ENCODE data around the gene EMC1. TPM values are rescaled to one million over a fixed set of nuclear protein-coding genes. Genes with fewer than 3 reads are reported as not detected.

The EMC1 gene
- total and polyA plus RNA-seq, 3 experiments from 2014 or later: 24.7 to 58.2 (median 57.0) TPM

DNA sequence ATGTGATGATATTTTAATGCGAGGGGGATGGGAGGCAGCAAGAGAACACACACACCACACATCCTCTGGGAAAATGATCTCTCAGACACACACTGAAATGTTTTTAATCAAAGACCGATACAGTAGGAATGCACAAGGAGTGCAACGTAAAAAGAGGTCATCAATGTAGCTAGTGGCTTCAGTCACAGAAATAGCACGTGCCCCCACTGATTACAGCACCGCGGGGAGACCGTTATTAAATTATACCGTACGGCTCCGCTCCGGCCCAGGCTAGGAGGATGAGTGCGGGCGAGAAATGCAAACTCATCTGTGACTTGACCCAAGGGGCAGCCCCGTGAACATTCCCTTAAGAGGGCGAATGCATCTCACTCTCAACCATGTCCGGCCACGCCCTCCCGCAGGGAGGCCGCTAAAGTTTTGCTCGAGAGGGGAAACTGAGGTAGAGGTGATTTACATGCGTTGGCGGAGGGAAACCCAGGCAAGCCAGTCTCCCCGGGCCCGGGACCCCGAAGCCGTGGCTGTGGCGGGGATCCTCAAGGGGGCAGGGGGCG, 41.8 kb downstream of the EMC1 start:
- Mint-ChIP-seq H3K27ac (peak overlapping the region; percentile 89 to 99 (median 96)), H3K4me1 (peaks cover 71 to 93% (median 91%) of the 10 kb centered on the region in 3 donors), H3K9me3 (no peaks in the 10 kb centered on the region), H3K27me3 (peaks cover 0 to 2% of the 10 kb centered on the region in 2 donors), H3K36me3 (peaks cover 0 to 37% (median 9%) of the 10 kb centered on the region in 3 donors), H3K4me3 (peak overlapping the region; percentile 90 to 100 (median 93))
- H3K9me3 ChIP-seq (ENCODE audit: low read length): no peaks in the 10 kb centered on the region
- no peaks in the 10 kb centered on the region for H3K36me3 ChIP-seq (ENCODE audit: insufficient read depth, low read length)
- no peaks in the 10 kb centered on the region for H3K27me3 ChIP-seq (ENCODE audit: insufficient read depth, low read length, poor library complexity, severe bottlenecking)
- peaks cover 50% of the 10 kb centered on the region for H3K4me1 ChIP-seq (ENCODE audit: insufficient read depth, low read length)
- CTCF ChIA-PET: no interaction called here
- DNase-seq: peak in 2 of 5 donors; percentile 14 to 32
- POLR2A ChIA-PET: no interaction called here
- H3K4me3 ChIP-seq (ENCODE audit: low read length): peak overlapping the region; percentile 78
- H3K27ac ChIP-seq (ENCODE audit: low read depth, low read length): peak overlapping the region; percentile 89

DNA sequence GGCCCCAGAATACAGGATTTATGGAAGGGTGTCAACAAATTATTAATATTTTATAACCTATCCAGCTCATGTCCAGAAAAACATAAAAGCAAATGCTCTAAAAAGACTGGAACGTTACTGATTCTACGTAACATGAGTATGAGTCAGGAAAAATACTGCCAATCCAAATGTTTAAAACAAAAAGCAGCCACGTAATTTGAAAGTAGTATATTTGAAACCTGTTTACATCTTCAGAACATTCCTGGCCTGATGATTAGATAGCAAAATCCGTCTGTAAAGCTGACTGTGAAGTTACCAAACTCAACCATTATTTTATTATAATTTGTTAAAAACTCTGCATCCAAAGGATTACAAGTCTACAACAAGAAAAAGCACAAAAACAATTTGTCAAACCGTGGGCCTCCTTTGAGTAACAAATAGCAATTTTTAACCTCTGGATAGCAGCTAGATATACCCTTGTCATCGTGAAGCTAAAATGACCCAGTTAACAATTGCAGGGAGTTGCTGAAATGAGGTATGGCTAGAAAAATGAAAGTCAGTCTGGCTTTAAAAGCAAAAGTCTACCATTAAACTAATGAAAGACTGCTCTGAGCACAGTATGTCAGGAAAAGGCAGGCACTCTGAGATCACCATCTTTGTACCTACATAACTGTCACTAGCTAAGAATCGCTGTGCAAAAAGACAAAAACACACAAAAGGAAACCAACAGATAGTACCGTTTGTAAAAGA, 42.5 kb downstream of the EMC1 start:
- peaks cover 0 to 34% (median 9%) of the 10 kb centered on the region in 3 donors for H3K36me3 Mint-ChIP-seq
- POLR2A ChIA-PET: interaction anchor here (1.1 kb wide), 1 partner anchor 10 kb away, joined by 4 read pairs; no protein-coding TSS in a partner anchor
- Histone ChIP-seq H3K4me3 (ENCODE audit: low read length) (peak overlapping the region; percentile 78), H3K36me3 (ENCODE audit: insufficient read depth, low read length) (no peaks in the 10 kb centered on the region), H3K27me3 (ENCODE audit: insufficient read depth, low read length, poor library complexity, severe bottlenecking) (no peaks in the 10 kb centered on the region), H3K9me3 (ENCODE audit: low read length) (no peaks in the 10 kb centered on the region), H3K27ac (ENCODE audit: low read depth, low read length) (peak overlapping the region; percentile 89), H3K4me1 (ENCODE audit: insufficient read depth, low read length) (peaks cover 50% of the 10 kb centered on the region)
- no peak for DNase-seq
- peak overlapping the region; percentile 90 to 100 (median 93) for H3K4me3 Mint-ChIP-seq
- peaks cover 0 to 2% of the 10 kb centered on the region in 2 donors for H3K27me3 Mint-ChIP-seq
- H3K9me3 Mint-ChIP-seq: no peaks in the 10 kb centered on the region
- peaks cover 73 to 93% (median 90%) of the 10 kb centered on the region in 3 donors for H3K4me1 Mint-ChIP-seq
- CTCF ChIA-PET: no interaction called here
- H3K27ac Mint-ChIP-seq: peak overlapping the region; percentile 89 to 99 (median 96)

DNA sequence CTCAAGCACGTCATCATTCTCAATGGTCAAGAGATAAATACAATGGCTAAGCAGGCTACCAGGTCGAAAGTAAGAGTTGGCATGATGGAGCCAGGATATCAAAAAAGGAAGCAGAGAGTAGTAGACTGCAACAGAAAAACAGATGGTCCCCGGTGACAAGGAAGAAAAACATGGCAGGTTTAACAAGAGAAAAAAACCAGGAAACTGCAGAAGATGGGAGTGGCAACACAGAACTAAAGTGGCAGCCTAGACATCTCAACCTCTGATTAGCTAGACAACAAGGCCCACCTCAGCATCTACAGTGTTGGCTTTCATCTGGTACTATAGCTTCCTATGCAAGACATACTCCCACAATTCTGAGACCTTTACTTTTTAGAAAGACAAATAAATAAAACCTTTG, 44.4 kb downstream of the EMC1 start:
- Mint-ChIP-seq H3K4me1 (peaks cover 77 to 91% (median 85%) of the 10 kb centered on the region in 3 donors), H3K27ac (peak overlapping the region in 4 of 8 donors; percentile 5 to 25 (median 16))
- CTCF ChIA-PET: no interaction called here

DNA sequence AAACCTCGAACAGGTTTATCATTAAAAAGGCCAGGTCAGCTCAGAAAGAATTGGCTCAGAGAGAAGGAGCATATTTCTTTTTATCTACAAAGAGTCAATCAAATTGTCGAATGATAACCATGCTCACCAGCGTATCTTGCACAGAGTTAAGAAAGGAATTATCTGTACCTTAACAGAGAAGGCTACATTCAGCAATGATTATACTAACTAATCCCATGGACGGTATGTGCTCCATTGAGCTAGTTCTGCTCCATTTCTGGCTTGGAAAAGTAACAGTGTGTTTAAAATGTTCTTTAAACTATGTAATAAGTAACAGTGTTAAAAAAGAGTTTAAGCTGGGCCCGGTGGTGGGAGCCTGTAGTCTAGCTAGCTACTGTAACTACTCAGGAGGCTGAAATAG, 45.5 kb downstream of the EMC1 start:
- Mint-ChIP-seq H3K9me3 (no peaks in the 10 kb centered on the region), H3K27ac (peak overlapping the region in 3 of 8 donors; percentile 9 to 33 (median 23)), H3K27me3 (peaks cover 0 to 2% of the 10 kb centered on the region in 2 donors), H3K36me3 (peaks cover 0 to 43% (median 10%) of the 10 kb centered on the region in 3 donors), H3K4me3 (peak overlapping the region in 1 of 7 donors; percentile 12), H3K4me1 (peaks cover 71 to 91% (median 77%) of the 10 kb centered on the region in 3 donors)
- H3K27ac ChIP-seq (ENCODE audit: low read depth, low read length): no peak overlapping the region
- peaks cover 8% of the 10 kb centered on the region for H3K36me3 ChIP-seq (ENCODE audit: insufficient read depth, low read length)
- POLR2A ChIA-PET: no interaction called here
- CTCF ChIA-PET: no interaction called here
- no peaks in the 10 kb centered on the region for H3K9me3 ChIP-seq (ENCODE audit: low read length)
- no peaks in the 10 kb centered on the region for H3K27me3 ChIP-seq (ENCODE audit: insufficient read depth, low read length, poor library complexity, severe bottlenecking)
- peaks cover 38% of the 10 kb centered on the region for H3K4me1 ChIP-seq (ENCODE audit: insufficient read depth, low read length)
- no peak overlapping the region for H3K4me3 ChIP-seq (ENCODE audit: low read length)
- DNase-seq: no peak

More for the DNA sequence above, 44.4 kb downstream of the EMC1 start:
- H3K36me3 Mint-ChIP-seq: peaks cover 0 to 34% (median 7%) of the 10 kb centered on the region in 3 donors
- Histone ChIP-seq H3K4me1 (ENCODE audit: insufficient read depth, low read length) (peaks cover 49% of the 10 kb centered on the region), H3K4me3 (ENCODE audit: low read length) (no peak overlapping the region), H3K9me3 (ENCODE audit: low read length) (no peaks in the 10 kb centered on the region), H3K27ac (ENCODE audit: low read depth, low read length) (no peak overlapping the region), H3K36me3 (ENCODE audit: insufficient read depth, low read length) (no peaks in the 10 kb centered on the region), H3K27me3 (ENCODE audit: insufficient read depth, low read length, poor library complexity, severe bottlenecking) (no peaks in the 10 kb centered on the region)
- POLR2A ChIA-PET: interaction anchor here (0.7 kb wide), 1 partner anchor 132 kb away, joined by 3 read pairs; no protein-coding TSS in a partner anchor
- peaks cover 0 to 2% of the 10 kb centered on the region in 2 donors for H3K27me3 Mint-ChIP-seq
- no peak for DNase-seq
- no peaks in the 10 kb centered on the region for H3K9me3 Mint-ChIP-seq
- H3K4me3 Mint-ChIP-seq: peak overlapping the region in 6 of 7 donors; percentile 4 to 70 (median 19)

DNA sequence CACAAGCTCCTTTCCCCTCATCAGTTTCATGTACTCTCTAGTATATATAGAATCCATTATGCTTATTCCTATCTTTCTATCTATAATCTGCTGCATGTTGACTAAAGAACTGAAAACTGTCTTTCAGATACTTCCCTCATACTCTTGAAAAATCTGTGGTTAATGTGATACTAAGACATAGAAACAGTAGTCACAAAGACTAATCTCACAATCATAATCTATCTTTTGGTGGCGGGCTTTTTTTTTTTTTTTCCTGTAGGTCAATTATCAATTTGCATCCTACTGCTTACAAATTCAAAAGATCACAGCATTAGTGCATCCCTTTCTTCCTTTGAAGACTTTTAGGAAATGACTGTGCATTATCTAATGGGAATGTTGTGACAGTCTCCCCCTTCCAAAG, 45.9 kb downstream of the EMC1 start:
- H3K9me3 ChIP-seq (ENCODE audit: low read length): no peaks in the 10 kb centered on the region
- H3K4me1 Mint-ChIP-seq: peaks cover 67 to 90% (median 73%) of the 10 kb centered on the region in 3 donors
- ChIA-PET CTCF (no interaction called here), POLR2A (interaction anchor here (0.7 kb wide), 1 partner anchor 1581 kb away, joined by 4 read pairs; no protein-coding TSS in a partner anchor)
- DNase-seq: no peak
- no peaks in the 10 kb centered on the region for H3K27me3 ChIP-seq (ENCODE audit: insufficient read depth, low read length, poor library complexity, severe bottlenecking)
- peaks cover 10% of the 10 kb centered on the region for H3K36me3 ChIP-seq (ENCODE audit: insufficient read depth, low read length)
- H3K4me1 ChIP-seq (ENCODE audit: insufficient read depth, low read length): peaks cover 37% of the 10 kb centered on the region
- no peaks in the 10 kb centered on the region for H3K9me3 Mint-ChIP-seq
- H3K36me3 Mint-ChIP-seq: peaks cover 0 to 43% (median 10%) of the 10 kb centered on the region in 3 donors
- H3K27me3 Mint-ChIP-seq: peaks cover 0 to 2% of the 10 kb centered on the region in 2 donors
- H3K27ac Mint-ChIP-seq: peak overlapping the region in 3 of 8 donors; percentile 10 to 56 (median 33)
- H3K4me3 ChIP-seq (ENCODE audit: low read length): no peak overlapping the region
- H3K27ac ChIP-seq (ENCODE audit: low read depth, low read length): no peak overlapping the region
- peak overlapping the region in 1 of 7 donors; percentile 12 for H3K4me3 Mint-ChIP-seq

DNA sequence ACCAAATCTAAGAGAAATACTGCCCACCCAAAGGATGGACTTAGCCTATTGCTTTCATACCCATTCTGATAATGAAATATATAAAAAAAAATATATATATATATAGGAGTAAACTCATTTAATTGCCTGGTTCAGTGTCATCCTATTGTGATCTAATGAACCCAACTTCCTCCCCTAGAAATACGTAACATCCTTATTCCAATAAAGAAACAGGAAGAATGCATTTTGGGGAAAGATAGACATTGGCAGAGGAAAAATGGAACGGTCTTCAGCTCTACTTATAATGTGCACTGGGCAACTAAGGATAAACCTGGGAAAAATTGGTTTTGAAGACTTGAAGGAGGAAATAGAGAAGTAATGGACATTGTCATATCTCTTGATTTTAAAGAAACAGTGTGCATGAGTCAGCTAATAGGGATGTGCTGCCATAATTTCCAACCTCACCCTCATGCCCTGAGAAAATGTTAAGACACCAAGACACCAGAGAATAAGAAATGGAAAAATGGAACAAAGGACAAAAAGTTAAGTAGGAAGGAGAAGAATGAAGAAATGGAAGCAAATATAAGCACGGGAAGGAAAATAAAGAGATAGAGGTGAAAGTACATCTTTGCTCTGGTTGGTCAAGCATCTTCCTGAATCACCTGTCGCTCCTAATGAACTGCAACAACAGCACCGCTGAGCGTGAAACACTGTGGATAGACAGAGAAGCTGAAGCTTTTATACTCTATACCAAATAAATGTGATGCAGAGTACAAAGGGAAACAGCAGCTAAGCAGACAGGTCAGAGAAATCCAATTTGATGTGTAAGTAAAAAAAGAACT, 46.7 kb downstream of the EMC1 start:
- peaks cover 16% of the 10 kb centered on the region for H3K36me3 ChIP-seq (ENCODE audit: insufficient read depth, low read length)

DNA sequence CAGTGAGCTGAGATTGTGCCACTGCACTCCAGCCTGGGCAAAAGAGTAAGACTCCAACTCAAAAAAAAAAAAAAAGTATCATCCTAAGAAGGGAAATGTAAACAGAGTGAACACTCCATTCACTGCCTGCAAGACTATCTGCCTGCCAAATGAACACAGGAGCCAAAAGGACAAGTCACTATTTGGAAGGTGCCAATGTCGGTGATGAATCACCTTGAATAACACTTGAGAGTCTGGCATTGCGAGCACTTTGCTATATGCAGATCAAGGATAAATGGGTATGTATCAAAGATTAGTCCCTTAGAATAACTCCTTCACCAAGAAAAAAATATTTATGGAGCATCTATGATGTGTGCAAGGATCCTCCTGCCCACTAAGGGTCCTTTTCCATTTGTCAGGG, 47.9 kb downstream of the EMC1 start:
- Mint-ChIP-seq H3K4me3 (no peak overlapping the region), H3K4me1 (peaks cover 52 to 83% (median 60%) of the 10 kb centered on the region in 3 donors), H3K9me3 (no peaks in the 10 kb centered on the region), H3K27me3 (no peaks in the 10 kb centered on the region), H3K36me3 (peaks cover 0 to 52% (median 15%) of the 10 kb centered on the region in 3 donors), H3K27ac (peak overlapping the region in 1 of 8 donors; percentile 65)
- Histone ChIP-seq H3K27me3 (ENCODE audit: insufficient read depth, low read length, poor library complexity, severe bottlenecking) (no peaks in the 10 kb centered on the region), H3K4me3 (ENCODE audit: low read length) (no peak overlapping the region), H3K4me1 (ENCODE audit: insufficient read depth, low read length) (peaks cover 28% of the 10 kb centered on the region), H3K9me3 (ENCODE audit: low read length) (no peaks in the 10 kb centered on the region), H3K36me3 (ENCODE audit: insufficient read depth, low read length) (peaks cover 25% of the 10 kb centered on the region), H3K27ac (ENCODE audit: low read depth, low read length) (no peak overlapping the region)
- CTCF ChIA-PET: no interaction called here
- POLR2A ChIA-PET: no interaction called here
- DNase-seq: no peak

More for the DNA sequence above, 46.7 kb downstream of the EMC1 start:
- H3K27me3 ChIP-seq (ENCODE audit: insufficient read depth, low read length, poor library complexity, severe bottlenecking): no peaks in the 10 kb centered on the region
- Mint-ChIP-seq H3K36me3 (peaks cover 0 to 46% (median 10%) of the 10 kb centered on the region in 3 donors), H3K4me1 (peaks cover 64 to 90% (median 68%) of the 10 kb centered on the region in 3 donors), H3K4me3 (peak overlapping the region in 2 of 7 donors; percentile 16 to 29), H3K27me3 (no peaks in the 10 kb centered on the region), H3K27ac (peak overlapping the region in 4 of 8 donors; percentile 12 to 56 (median 34)), H3K9me3 (no peaks in the 10 kb centered on the region)
- ChIA-PET POLR2A (interaction anchor here (0.7 kb wide), 1 partner anchor 1582 kb away, joined by 4 read pairs; no protein-coding TSS in a partner anchor), CTCF (no interaction called here)
- H3K9me3 ChIP-seq (ENCODE audit: low read length): no peaks in the 10 kb centered on the region
- peaks cover 37% of the 10 kb centered on the region for H3K4me1 ChIP-seq (ENCODE audit: insufficient read depth, low read length)
- no peak for DNase-seq
- no peak overlapping the region for H3K27ac ChIP-seq (ENCODE audit: low read depth, low read length)
- H3K4me3 ChIP-seq (ENCODE audit: low read length): no peak overlapping the region
